OCI-LY3 (cell line): ENCODE measurements around the gene ZDHHC14.

Source experiments
- CTCF ChIP-seq: fragments of 200-600, 300-600 bp; sonication (generic); IDR thresholded peaks from 2 replicates; pipeline ENCODE4 v1.5.1; 2014; ENCODE audit warnings: antibody characterized with exemption, low read length, low read depth
- EZH2phosphoT487 ChIP-seq: fragments of 200-600 bp; shearing (Covaris generic); IDR thresholded peaks from 2 replicates; pipeline ENCODE4 v1.6.1; 2018; ENCODE audit warnings: antibody characterized with exemption, mixed run types, low read depth

- TF ChIP-seq CTCF (no peak), EZH2phosphoT487 (no peak)
Observed at GRCh38 chr6:157402996-157403685, 22.2 kb downstream of the ZDHHC14 start.
